Spleen (tissue), 7 donors: ENCODE results near the gene SPTLC1.

ENCODE experiments used
- CTCF ChIP-seq, 11 experiments: fragments of 200-600 bp in 7 of 11; fragments of 450-650 bp in 4 of 11; sonication (generic) in 4 of 11; IDR thresholded peaks in 8 of 11; conservative IDR thresholded peaks in 3 of 11; 1 replicate in 7 of 11; 2 replicates in 4 of 11; pipeline versions ENCODE4 v1.4.0 to v1.8.0; 2016 to 2021; ENCODE audit warnings: antibody characterized with exemption in 11 of 11, inconsistent platforms in 4 of 11, mild to moderate bottlenecking in 1 of 11
- POLR2AphosphoS5 ChIP-seq, 3 donors: sonication (generic); formaldehyde crosslinking; IDR thresholded peaks; one replicate each; pipeline ENCODE4 v1.5.1; 2017; ENCODE audit warnings: antibody characterized with exemption in 3 of 3
- donor health status: DM: no; HTN: no; CAD: no; lungs with moderate emphysema.
- donor health status: DM: no; HTN: no; CAD: no.
- donor health status: DM: no; HTN: no; CAD: no.

GRCh38 chr9:91991721-91992341 is 123.4 kb downstream of the SPTLC1 start:
- TF ChIP-seq CTCF (IDR thresholded peaks at IDR 0.05 in 8 of 11, conservative IDR thresholded peaks at IDR 0.05 in 3 of 11) (no peak), POLR2AphosphoS5 (IDR thresholded peaks at IDR 0.05) (no peak)
